Esophagus muscularis mucosa (tissue), 3 donors: ENCODE measurements around the gene AK8.

ENCODE experiments used
- CTCF ChIP-seq, 3 experiments: fragments of 200-600 bp in 2 of 3; fragments of 450-650 bp in 1 of 3; sonication (generic) in 2 of 3; IDR thresholded peaks; one replicate each; pipeline ENCODE4 v1.5.1; 2017 to 2019; ENCODE audit warnings: antibody characterized with exemption in 3 of 3, mild to moderate bottlenecking in 2 of 3, moderate library complexity in 1 of 3
- POLR2A ChIP-seq: fragments of 450-650 bp; IDR thresholded peaks from one replicate; pipeline ENCODE4 v1.6.1; 2017; ENCODE audit warnings: antibody characterized with exemption, moderate library complexity, mild to moderate bottlenecking, low read depth

GRCh38 chr9:132813115-132813771 lies 64.8 kb downstream of the AK8 start:
- no peak for TF ChIP-seq POLR2A
- no peak for TF ChIP-seq CTCF (IDR thresholded peaks at IDR 0.05)
